ENCODE data around the gene TRIP11.

Gene TRIP11

GRCh38 chr14:91985008-91985407, 54.9 kb downstream of the TRIP11 start:
- H3K4me1 ChIP-seq (ENCODE audit: control insufficient read depth in 1 of 2, insufficient read depth in 2 of 2, low read length in 2 of 2): no peaks in the 10 kb centered on the region
- H3K4me3 ChIP-seq (ENCODE audit: low read depth in 1 of 2, low read length in 2 of 2): no peak overlapping the region
- H3K9me3 ChIP-seq (ENCODE audit: control insufficient read depth in 1 of 2, low read length in 2 of 2): no peaks in the 10 kb centered on the region
- H3K27ac ChIP-seq (ENCODE audit: low read depth, low read length): no peak overlapping the region
- peaks cover 25 to 56% of the 10 kb centered on the region in 2 donors for H3K36me3 ChIP-seq (ENCODE audit: control insufficient read depth in 1 of 2, insufficient read depth in 2 of 2, low read length in 2 of 2)
- no peaks in the 10 kb centered on the region for H3K27me3 ChIP-seq (ENCODE audit: control insufficient read depth in 1 of 2, insufficient read depth in 2 of 2, low read length in 2 of 2)
- no peak overlapping the region for H3K9ac ChIP-seq (ENCODE audit: low read depth in 1 of 2, low read length in 2 of 2)

GRCh38 chr14:91983588-91983987, 56.3 kb downstream of the TRIP11 start:
- H3K27me3 ChIP-seq (ENCODE audit: control insufficient read depth in 1 of 2, insufficient read depth in 2 of 2, low read length in 2 of 2): no peaks in the 10 kb centered on the region
- H3K9ac ChIP-seq (ENCODE audit: low read depth in 1 of 2, low read length in 2 of 2): no peak overlapping the region
- H3K9me3 ChIP-seq (ENCODE audit: control insufficient read depth in 1 of 2, low read length in 2 of 2): no peaks in the 10 kb centered on the region
- H3K27ac ChIP-seq (ENCODE audit: low read depth, low read length): no peak overlapping the region
- no peaks in the 10 kb centered on the region for H3K4me1 ChIP-seq (ENCODE audit: control insufficient read depth in 1 of 2, insufficient read depth in 2 of 2, low read length in 2 of 2)
- peaks cover 24 to 54% of the 10 kb centered on the region in 2 donors for H3K36me3 ChIP-seq (ENCODE audit: control insufficient read depth in 1 of 2, insufficient read depth in 2 of 2, low read length in 2 of 2)
- H3K4me3 ChIP-seq (ENCODE audit: low read depth in 1 of 2, low read length in 2 of 2): no peak overlapping the region

GRCh38 chr14:91980157-91980556, 59.7 kb downstream of the TRIP11 start:
- Histone ChIP-seq H3K9me3 (ENCODE audit: control insufficient read depth in 1 of 2, low read length in 2 of 2) (no peaks in the 10 kb centered on the region), H3K27ac (ENCODE audit: low read depth, low read length) (no peak overlapping the region), H3K9ac (ENCODE audit: low read depth in 1 of 2, low read length in 2 of 2) (no peak overlapping the region), H3K4me3 (ENCODE audit: low read depth in 1 of 2, low read length in 2 of 2) (no peak overlapping the region), H3K36me3 (ENCODE audit: control insufficient read depth in 1 of 2, insufficient read depth in 2 of 2, low read length in 2 of 2) (peaks cover 7 to 37% of the 10 kb centered on the region in 2 donors), H3K27me3 (ENCODE audit: control insufficient read depth in 1 of 2, insufficient read depth in 2 of 2, low read length in 2 of 2) (no peaks in the 10 kb centered on the region), H3K4me1 (ENCODE audit: control insufficient read depth in 1 of 2, insufficient read depth in 2 of 2, low read length in 2 of 2) (no peaks in the 10 kb centered on the region)

- Histone ChIP-seq H3K36me3 (ENCODE audit: control insufficient read depth in 1 of 2, insufficient read depth in 2 of 2, low read length in 2 of 2) (peaks cover 14 to 44% of the 10 kb centered on the region in 2 donors), H3K27ac (ENCODE audit: low read depth, low read length) (no peak overlapping the region), H3K27me3 (ENCODE audit: control insufficient read depth in 1 of 2, insufficient read depth in 2 of 2, low read length in 2 of 2) (no peaks in the 10 kb centered on the region), H3K9me3 (ENCODE audit: control insufficient read depth in 1 of 2, low read length in 2 of 2) (no peaks in the 10 kb centered on the region), H3K4me1 (ENCODE audit: control insufficient read depth in 1 of 2, insufficient read depth in 2 of 2, low read length in 2 of 2) (no peaks in the 10 kb centered on the region), H3K4me3 (ENCODE audit: low read depth in 1 of 2, low read length in 2 of 2) (no peak overlapping the region), H3K9ac (ENCODE audit: low read depth in 1 of 2, low read length in 2 of 2) (no peak overlapping the region)
Observed at GRCh38 chr14:91977884-91978283, 62.0 kb downstream of the TRIP11 start.

- Histone ChIP-seq H3K9me3 (ENCODE audit: control insufficient read depth in 1 of 2, low read length in 2 of 2) (no peaks in the 10 kb centered on the region), H3K4me1 (ENCODE audit: control insufficient read depth in 1 of 2, insufficient read depth in 2 of 2, low read length in 2 of 2) (no peaks in the 10 kb centered on the region), H3K4me3 (ENCODE audit: low read depth in 1 of 2, low read length in 2 of 2) (no peak overlapping the region), H3K9ac (ENCODE audit: low read depth in 1 of 2, low read length in 2 of 2) (no peak overlapping the region), H3K27me3 (ENCODE audit: control insufficient read depth in 1 of 2, insufficient read depth in 2 of 2, low read length in 2 of 2) (no peaks in the 10 kb centered on the region), H3K36me3 (ENCODE audit: control insufficient read depth in 1 of 2, insufficient read depth in 2 of 2, low read length in 2 of 2) (peaks cover 26 to 50% of the 10 kb centered on the region in 2 donors), H3K27ac (ENCODE audit: low read depth, low read length) (no peak overlapping the region)
Observed at GRCh38 chr14:91975763-91976162, 64.1 kb downstream of the TRIP11 start.

GRCh38 chr14:91971188-91971778, 68.6 kb downstream of the TRIP11 start:
- H3K9me3 ChIP-seq (ENCODE audit: control insufficient read depth in 1 of 2, low read length in 2 of 2): no peaks in the 10 kb centered on the region
- H3K4me1 ChIP-seq (ENCODE audit: control insufficient read depth in 1 of 2, insufficient read depth in 2 of 2, low read length in 2 of 2): no peaks in the 10 kb centered on the region
- H3K27ac ChIP-seq (ENCODE audit: low read depth, low read length): no peak overlapping the region
- H3K9ac ChIP-seq (ENCODE audit: low read depth in 1 of 2, low read length in 2 of 2): no peak overlapping the region
- H3K36me3 ChIP-seq (ENCODE audit: control insufficient read depth in 1 of 2, insufficient read depth in 2 of 2, low read length in 2 of 2): peaks cover 27 to 55% of the 10 kb centered on the region in 2 donors
- H3K27me3 ChIP-seq (ENCODE audit: control insufficient read depth in 1 of 2, insufficient read depth in 2 of 2, low read length in 2 of 2): no peaks in the 10 kb centered on the region
- no peak overlapping the region for H3K4me3 ChIP-seq (ENCODE audit: low read depth in 1 of 2, low read length in 2 of 2)

- H3K27ac ChIP-seq (ENCODE audit: low read depth, low read length): no peak overlapping the region
- no peaks in the 10 kb centered on the region for H3K27me3 ChIP-seq (ENCODE audit: control insufficient read depth in 1 of 2, insufficient read depth in 2 of 2, low read length in 2 of 2)
- peaks cover 16 to 39% of the 10 kb centered on the region in 2 donors for H3K36me3 ChIP-seq (ENCODE audit: control insufficient read depth in 1 of 2, insufficient read depth in 2 of 2, low read length in 2 of 2)
- H3K9me3 ChIP-seq (ENCODE audit: control insufficient read depth in 1 of 2, low read length in 2 of 2): no peaks in the 10 kb centered on the region
- no peak overlapping the region for H3K4me3 ChIP-seq (ENCODE audit: low read depth in 1 of 2, low read length in 2 of 2)
- H3K4me1 ChIP-seq (ENCODE audit: control insufficient read depth in 1 of 2, insufficient read depth in 2 of 2, low read length in 2 of 2): peaks cover 0 to 5% of the 10 kb centered on the region in 2 donors
- no peak overlapping the region for H3K9ac ChIP-seq (ENCODE audit: low read depth in 1 of 2, low read length in 2 of 2)
Observed at GRCh38 chr14:91968280-91968679, 71.6 kb downstream of the TRIP11 start.

- peaks cover 2 to 15% of the 10 kb centered on the region in 2 donors for H3K36me3 ChIP-seq (ENCODE audit: control insufficient read depth in 1 of 2, insufficient read depth in 2 of 2, low read length in 2 of 2)
- no peaks in the 10 kb centered on the region for H3K27me3 ChIP-seq (ENCODE audit: control insufficient read depth in 1 of 2, insufficient read depth in 2 of 2, low read length in 2 of 2)
- H3K9ac ChIP-seq (ENCODE audit: low read depth in 1 of 2, low read length in 2 of 2): no peak overlapping the region
- no peaks in the 10 kb centered on the region for H3K9me3 ChIP-seq (ENCODE audit: control insufficient read depth in 1 of 2, low read length in 2 of 2)
- no peak overlapping the region for H3K4me3 ChIP-seq (ENCODE audit: low read depth in 1 of 2, low read length in 2 of 2)
- H3K27ac ChIP-seq (ENCODE audit: low read depth, low read length): no peak overlapping the region
- H3K4me1 ChIP-seq (ENCODE audit: control insufficient read depth in 1 of 2, insufficient read depth in 2 of 2, low read length in 2 of 2): peaks cover 0 to 5% of the 10 kb centered on the region in 2 donors
Observed at GRCh38 chr14:91964724-91965123, 75.1 kb downstream of the TRIP11 start.

GRCh38 chr14:91964011-91964410, 75.8 kb downstream of the TRIP11 start:
- H3K4me3 ChIP-seq (ENCODE audit: low read depth in 1 of 2, low read length in 2 of 2): no peak overlapping the region
- H3K9ac ChIP-seq (ENCODE audit: low read depth in 1 of 2, low read length in 2 of 2): no peak overlapping the region
- H3K9me3 ChIP-seq (ENCODE audit: control insufficient read depth in 1 of 2, low read length in 2 of 2): no peaks in the 10 kb centered on the region
- H3K27me3 ChIP-seq (ENCODE audit: control insufficient read depth in 1 of 2, insufficient read depth in 2 of 2, low read length in 2 of 2): no peaks in the 10 kb centered on the region
- H3K36me3 ChIP-seq (ENCODE audit: control insufficient read depth in 1 of 2, insufficient read depth in 2 of 2, low read length in 2 of 2): peaks cover 2 to 8% of the 10 kb centered on the region in 2 donors
- peaks cover 0 to 5% of the 10 kb centered on the region in 2 donors for H3K4me1 ChIP-seq (ENCODE audit: control insufficient read depth in 1 of 2, insufficient read depth in 2 of 2, low read length in 2 of 2)
- H3K27ac ChIP-seq (ENCODE audit: low read depth, low read length): no peak overlapping the region

GRCh38 chr14:91963465-91963864, 76.4 kb downstream of the TRIP11 start:
- Histone ChIP-seq H3K9ac (ENCODE audit: low read depth in 1 of 2, low read length in 2 of 2) (no peak overlapping the region), H3K27ac (ENCODE audit: low read depth, low read length) (no peak overlapping the region), H3K27me3 (ENCODE audit: control insufficient read depth in 1 of 2, insufficient read depth in 2 of 2, low read length in 2 of 2) (no peaks in the 10 kb centered on the region)

More at GRCh38 chr14:91963465-91963864, 76.4 kb downstream of the TRIP11 start:
- no peak overlapping the region for H3K4me3 ChIP-seq (ENCODE audit: low read depth in 1 of 2, low read length in 2 of 2)
- H3K4me1 ChIP-seq (ENCODE audit: control insufficient read depth in 1 of 2, insufficient read depth in 2 of 2, low read length in 2 of 2): peaks cover 0 to 5% of the 10 kb centered on the region in 2 donors
- peaks cover 2 to 3% of the 10 kb centered on the region in 2 donors for H3K36me3 ChIP-seq (ENCODE audit: control insufficient read depth in 1 of 2, insufficient read depth in 2 of 2, low read length in 2 of 2)
- H3K9me3 ChIP-seq (ENCODE audit: control insufficient read depth in 1 of 2, low read length in 2 of 2): no peaks in the 10 kb centered on the region
